Nephron progenitor cell (in vitro differentiated cells): ENCODE measurements around the gene RPGR.
A peak's percentile ranks its signal among the peaks of the same experiment; 100 is the strongest.

Experiments
- DNase-seq: peaks from one replicate; pipeline ENCODE4 v3.0.0; 2021
- H3K27ac Mint-ChIP-seq: 2 replicates; pipeline ENCODE4 v1.8.0; 2021; ENCODE audit warnings: mild to moderate bottlenecking, moderate library complexity, mixed read lengths
- H3K27me3 Mint-ChIP-seq: 2 replicates; pipeline ENCODE4 v1.8.0; 2021; ENCODE audit warnings: mild to moderate bottlenecking, low read depth, mixed read lengths; ENCODE audit not compliant: poor library complexity
- H3K36me3 Mint-ChIP-seq: 2 replicates; pipeline ENCODE4 v1.8.0; 2021; ENCODE audit warnings: low read depth, mixed read lengths
- H3K4me1 Mint-ChIP-seq: 2 replicates; pipeline ENCODE4 v1.8.0; 2021; ENCODE audit warnings: mixed read lengths
- H3K4me3 Mint-ChIP-seq: 2 replicates; pipeline ENCODE4 v1.8.0; 2021; ENCODE audit warnings: mild to moderate bottlenecking, moderate library complexity, mixed read lengths
- H3K9me3 Mint-ChIP-seq: 2 replicates; pipeline ENCODE4 v1.8.0; 2021; ENCODE audit warnings: mild to moderate bottlenecking, moderate library complexity, mixed read lengths
- CTCF ChIP-seq: fragments of 200-600 bp; sonication (generic); IDR thresholded peaks from 2 replicates; pipeline ENCODE4 v1.5.0; 2021; ENCODE audit warnings: antibody characterized with exemption

The RPGR gene

DNA sequence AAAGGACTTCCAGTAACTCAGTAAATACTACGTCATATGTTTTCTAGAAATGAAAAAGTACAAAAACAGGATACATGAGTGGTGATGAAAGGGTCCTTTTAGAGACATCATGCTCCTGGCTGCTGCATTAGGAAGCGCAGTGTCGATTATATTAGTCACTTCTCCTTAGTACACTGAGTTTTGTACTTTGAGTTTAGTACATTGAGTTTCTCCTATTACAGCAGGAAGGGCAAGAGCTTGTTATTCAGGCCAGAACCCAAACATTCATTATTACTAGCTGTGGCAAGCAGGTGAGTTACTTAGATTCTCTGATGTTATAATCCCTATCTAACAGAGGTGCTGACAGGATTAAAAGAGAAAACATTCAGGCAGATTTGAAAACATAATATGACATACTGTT, 21.3 kb downstream of the RPGR start:
- DNase-seq, result no peak
- H3K4me1 Mint-ChIP-seq, result no peaks in the 10 kb centered on the region
- peaks cover 5% of the 10 kb centered on the region for H3K36me3 Mint-ChIP-seq
- no peaks in the 10 kb centered on the region for H3K27me3 Mint-ChIP-seq
- no peak overlapping the region for H3K27ac Mint-ChIP-seq
- no peak for TF ChIP-seq CTCF
- H3K9me3 Mint-ChIP-seq, result peaks cover 5% of the 10 kb centered on the region
- no peak overlapping the region for H3K4me3 Mint-ChIP-seq

DNA sequence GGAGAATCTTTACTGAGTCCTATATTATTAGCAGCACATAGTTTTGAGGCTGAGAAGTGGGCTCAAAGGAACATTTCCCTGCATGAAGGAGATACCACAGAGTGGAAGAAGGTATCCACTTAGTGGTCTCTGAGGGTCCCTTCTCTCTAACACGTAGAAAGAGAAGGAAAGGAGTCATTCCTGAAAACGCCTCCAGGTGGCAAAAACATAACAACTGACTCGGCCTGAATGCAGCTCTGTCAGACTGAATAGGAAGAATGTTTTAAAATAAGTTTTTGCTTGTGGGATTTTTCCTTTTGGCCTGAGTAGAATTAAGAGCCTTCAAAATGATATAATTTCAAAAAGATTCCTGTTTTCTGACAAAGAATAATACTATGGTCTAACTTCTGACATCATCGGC, 23.3 kb downstream of the RPGR start:
- TF ChIP-seq CTCF, result peak; percentile 40
- no peaks in the 10 kb centered on the region for H3K36me3 Mint-ChIP-seq
- no peaks in the 10 kb centered on the region for H3K27me3 Mint-ChIP-seq
- H3K4me3 Mint-ChIP-seq, result no peak overlapping the region
- H3K27ac Mint-ChIP-seq, result no peak overlapping the region
- H3K9me3 Mint-ChIP-seq, result peaks cover 6% of the 10 kb centered on the region
- DNase-seq, result no peak
- H3K4me1 Mint-ChIP-seq, result no peaks in the 10 kb centered on the region

- DNase-seq, result no peak
- Mint-ChIP-seq H3K36me3 (peaks cover 10% of the 10 kb centered on the region), H3K4me1 (no peaks in the 10 kb centered on the region), H3K9me3 (no peaks in the 10 kb centered on the region), H3K27ac (no peak overlapping the region), H3K4me3 (no peak overlapping the region), H3K27me3 (no peaks in the 10 kb centered on the region)
- no peak for TF ChIP-seq CTCF
Measured at GRCh38 chrX:38293741-38294140, 33.6 kb downstream of the RPGR start.

- H3K9me3 Mint-ChIP-seq, result peaks cover 8% of the 10 kb centered on the region
- H3K27me3 Mint-ChIP-seq, result peaks cover 6% of the 10 kb centered on the region
- H3K4me1 Mint-ChIP-seq, result no peaks in the 10 kb centered on the region
- peaks cover 17% of the 10 kb centered on the region for H3K36me3 Mint-ChIP-seq
- H3K4me3 Mint-ChIP-seq, result no peak overlapping the region
- H3K27ac Mint-ChIP-seq, result no peak overlapping the region
- TF ChIP-seq CTCF, result no peak
- no peak for DNase-seq
Measured at GRCh38 chrX:38287674-38288073, 39.6 kb downstream of the RPGR start.

- TF ChIP-seq CTCF, result no peak
- H3K27ac Mint-ChIP-seq, result no peak overlapping the region
- DNase-seq, result no peak
- H3K4me3 Mint-ChIP-seq, result no peak overlapping the region
- peaks cover 13% of the 10 kb centered on the region for H3K9me3 Mint-ChIP-seq
- H3K4me1 Mint-ChIP-seq, result no peaks in the 10 kb centered on the region
- peaks cover 6% of the 10 kb centered on the region for H3K27me3 Mint-ChIP-seq
- peaks cover 12% of the 10 kb centered on the region for H3K36me3 Mint-ChIP-seq
Measured at GRCh38 chrX:38285649-38286048, 41.7 kb downstream of the RPGR start.

GRCh38 chrX:38282049-38282448, 45.3 kb downstream of the RPGR start:
- Mint-ChIP-seq H3K4me1 (no peaks in the 10 kb centered on the region), H3K9me3 (peaks cover 14% of the 10 kb centered on the region)

More at GRCh38 chrX:38282049-38282448, 45.3 kb downstream of the RPGR start:
- H3K36me3 Mint-ChIP-seq, result peaks cover 3% of the 10 kb centered on the region
- no peak overlapping the region for H3K4me3 Mint-ChIP-seq
- peak overlapping the region; percentile 33 for H3K27ac Mint-ChIP-seq
- DNase-seq, result no peak
- no peak for TF ChIP-seq CTCF
- H3K27me3 Mint-ChIP-seq, result peaks cover 5% of the 10 kb centered on the region
